DMS 273 (cell line): Measurements from ENCODE around the gene MYO5C.
"Not testable (repeated sequence)": the region's sequence is repeated elsewhere in the genome, so short reads cannot be mapped to it uniquely, and the experiment has no call there.

ENCODE experiments used
- DNase-seq: peaks from one replicate; lab custom pipeline; 2025; ENCODE audit not compliant: unreplicated experiment; lab: John Stamatoyannopoulos, UW

MYO5C gene

GRCh38 chr15:52308446-52309153, 13.0 kb upstream of the MYO5C start:
- DNase-seq, result no peak

GRCh38 chr15:52307847-52308246, 12.2 kb upstream of the MYO5C start:
- DNase-seq, result no peak

GRCh38 chr15:52306270-52306669, 10.7 kb upstream of the MYO5C start:
- DNase-seq, result no peak

GRCh38 chr15:52303093-52303772, 7.6 kb upstream of the MYO5C start:
- DNase-seq, result no peak

GRCh38 chr15:52301265-52301847, 5.8 kb upstream of the MYO5C start:
- DNase-seq, result no peak

GRCh38 chr15:52294881-52295420, 653 bp downstream of the MYO5C start:
- DNase-seq, result peak; percentile 31

GRCh38 chr15:52292780-52293392, 2.7 kb downstream of the MYO5C start:
- no peak for DNase-seq

GRCh38 chr15:52291204-52291603, 4.4 kb downstream of the MYO5C start:
- DNase-seq, result no peak

GRCh38 chr15:52290800-52291199, 4.8 kb downstream of the MYO5C start:
- DNase-seq, result no peak

GRCh38 chr15:52290329-52290728, 5.3 kb downstream of the MYO5C start:
- no peak for DNase-seq

- no peak for DNase-seq
These were observed 5.9 kb downstream of the MYO5C start for GRCh38 chr15:52289629-52290081.

- DNase-seq, result no peak
These were observed 6.6 kb downstream of the MYO5C start for GRCh38 chr15:52288986-52289385.

GRCh38 chr15:52288051-52288942, 7.3 kb downstream of the MYO5C start:
- peak; percentile 4 for DNase-seq

GRCh38 chr15:52287114-52287513, 8.5 kb downstream of the MYO5C start:
- no peak for DNase-seq

GRCh38 chr15:52285941-52286340, 9.7 kb downstream of the MYO5C start:
- not testable (repeated sequence) for DNase-seq

- DNase-seq, result no peak
These were observed 11.4 kb downstream of the MYO5C start for GRCh38 chr15:52284164-52284563.

GRCh38 chr15:52283281-52283680, 12.3 kb downstream of the MYO5C start:
- no peak for DNase-seq

- DNase-seq, result no peak
These were observed 13.2 kb downstream of the MYO5C start for GRCh38 chr15:52282418-52282817.

- no peak for DNase-seq
These were observed 14.2 kb downstream of the MYO5C start for GRCh38 chr15:52281085-52282035.
